Ishikawa (cell line): ENCODE results near the gene SLC27A1.

Source experiments
- CEBPB ChIP-seq: IDR thresholded peaks from 2 replicates; pipeline ENCODE4 v1.6.1; 2012
- CREB1 ChIP-seq: IDR thresholded peaks from 2 replicates; pipeline ENCODE4 v1.6.1; 2012; ENCODE audit warnings: low read depth
- EGR1 ChIP-seq: IDR thresholded peaks from 2 replicates; pipeline ENCODE4 v1.6.1; 2012
- EP300 ChIP-seq: IDR thresholded peaks from 2 replicates; pipeline ENCODE4 v1.6.1; 2012; ENCODE audit warnings: borderline replicate concordance
- FOXM1 ChIP-seq: IDR thresholded peaks from 2 replicates; pipeline ENCODE4 v1.6.1; 2012; ENCODE audit warnings: low read depth, borderline replicate concordance
- MAX ChIP-seq: IDR thresholded peaks from 2 replicates; pipeline ENCODE4 v1.6.1; 2012
- NFIC ChIP-seq: IDR thresholded peaks from 2 replicates; pipeline ENCODE4 v1.6.1; 2012
- RAD21 ChIP-seq: IDR thresholded peaks from 2 replicates; pipeline ENCODE4 v1.6.1; 2012; ENCODE audit warnings: low read depth
- REST ChIP-seq: IDR thresholded peaks from 2 replicates; pipeline ENCODE4 v1.6.1; 2012; ENCODE audit warnings: low read depth, mild to moderate bottlenecking
- TAF1 ChIP-seq: IDR thresholded peaks from 2 replicates; pipeline ENCODE4 v1.6.1; 2012; ENCODE audit warnings: low read depth, mild to moderate bottlenecking
- TCF12 ChIP-seq: IDR thresholded peaks from 2 replicates; pipeline ENCODE4 v1.6.1; 2012; ENCODE audit warnings: low read depth
- TEAD4 ChIP-seq: IDR thresholded peaks from 2 replicates; pipeline ENCODE4 v1.6.1; 2012
- USF1 ChIP-seq: IDR thresholded peaks from 2 replicates; pipeline ENCODE4 v1.6.1; 2012
- YY1 ChIP-seq: IDR thresholded peaks from 2 replicates; pipeline ENCODE4 v1.6.1; 2012; ENCODE audit warnings: low read depth
- ZBTB7A ChIP-seq: IDR thresholded peaks from 2 replicates; pipeline ENCODE4 v1.6.1; 2012; ENCODE audit warnings: low read depth

Gene SLC27A1

GRCh38 chr19:17470068-17470841, at the start of gene SLC27A1:
Gene SLC27A1 (plus strand): TSS chr19:17470524. CDS start chr19:17470541, 17 bp downstream.
- TF ChIP-seq ZBTB7A, result no peak; the same call in 1 of the 2 replicates
- TF ChIP-seq EGR1, result peak; percentile 70
- TF ChIP-seq MAX, result no peak
- no peak for TF ChIP-seq EP300

- TF ChIP-seq TCF12 (no peak), TEAD4 (no peak), EGR1 (no peak)
Observed at GRCh38 chr19:17421942-17422341, 48.4 kb upstream of the SLC27A1 start.

- TF ChIP-seq CEBPB (no peak), TEAD4 (no peak), NFIC (no peak), TAF1 (no peak), TCF12 (no peak), REST (no peak), YY1 (no peak), RAD21 (no peak), USF1 (no peak), ZBTB7A (no peak), MAX (no peak), FOXM1 (no peak), EP300 (no peak), EGR1 (no peak), CREB1 (no peak)
Observed at GRCh38 chr19:17423429-17424208, 46.7 kb upstream of the SLC27A1 start.

GRCh38 chr19:17424743-17425365, 45.5 kb upstream of the SLC27A1 start:
- TF ChIP-seq ZBTB7A (0 out of 2 replicates have a peak, but pooled peaks have one; percentile 47), RAD21 (peak; percentile 67), YY1 (no peak), CEBPB (no peak), FOXM1 (no peak), NFIC (peak; percentile 65; the same call in 1 of the 2 replicates), EGR1 (peak; percentile 76), TEAD4 (no peak), REST (no peak)

- TF ChIP-seq TCF12 (peak; percentile 79), ZBTB7A (no peak), REST (no peak), RAD21 (no peak), CREB1 (no peak), CEBPB (0 out of 2 replicates have a peak, but pooled peaks have one; percentile 1), NFIC (peak; percentile 86), EP300 (peak; percentile 71), TAF1 (no peak), EGR1 (no peak), TEAD4 (peak; percentile 40), YY1 (no peak)
Observed at GRCh38 chr19:17429641-17430113, 40.6 kb upstream of the SLC27A1 start.
